ENCODE results near the gene PRDM9.
"Not testable (repeated sequence)": the region's sequence is repeated elsewhere in the genome, so short reads cannot be mapped to it uniquely, and the experiment has no call there.

DNA sequence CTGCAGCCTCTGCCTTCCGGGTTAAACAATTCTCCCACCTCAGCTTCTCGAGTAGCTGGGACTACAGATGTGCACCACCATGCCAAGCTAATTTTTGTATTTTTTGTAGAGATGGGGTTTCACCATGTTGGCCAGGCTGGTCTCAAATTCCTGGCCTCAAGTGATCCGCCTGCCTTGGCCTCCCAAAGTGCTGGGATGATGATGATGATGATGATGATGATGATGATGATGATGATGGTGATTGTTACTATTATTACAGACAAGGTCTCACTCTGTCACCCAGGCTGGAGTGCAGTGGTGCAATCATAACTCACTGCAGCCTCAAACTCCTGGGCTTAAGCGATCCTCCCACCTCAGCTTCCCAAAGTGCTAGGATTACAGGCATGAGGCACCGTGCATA lies 3.0 kb downstream of the PRDM9 start:
- TF ChIP-seq, protein P1, sequence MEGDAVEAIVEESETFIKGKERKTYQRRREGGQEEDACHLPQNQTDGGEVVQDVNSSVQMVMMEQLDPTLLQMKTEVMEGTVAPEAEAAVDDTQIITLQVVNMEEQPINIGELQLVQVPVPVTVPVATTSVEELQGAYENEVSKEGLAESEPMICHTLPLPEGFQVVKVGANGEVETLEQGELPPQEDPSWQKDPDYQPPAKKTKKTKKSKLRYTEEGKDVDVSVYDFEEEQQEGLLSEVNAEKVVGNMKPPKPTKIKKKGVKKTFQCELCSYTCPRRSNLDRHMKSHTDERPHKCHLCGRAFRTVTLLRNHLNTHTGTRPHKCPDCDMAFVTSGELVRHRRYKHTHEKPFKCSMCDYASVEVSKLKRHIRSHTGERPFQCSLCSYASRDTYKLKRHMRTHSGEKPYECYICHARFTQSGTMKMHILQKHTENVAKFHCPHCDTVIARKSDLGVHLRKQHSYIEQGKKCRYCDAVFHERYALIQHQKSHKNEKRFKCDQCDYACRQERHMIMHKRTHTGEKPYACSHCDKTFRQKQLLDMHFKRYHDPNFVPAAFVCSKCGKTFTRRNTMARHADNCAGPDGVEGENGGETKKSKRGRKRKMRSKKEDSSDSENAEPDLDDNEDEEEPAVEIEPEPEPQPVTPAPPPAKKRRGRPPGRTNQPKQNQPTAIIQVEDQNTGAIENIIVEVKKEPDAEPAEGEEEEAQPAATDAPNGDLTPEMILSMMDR (conservative IDR thresholded peaks at IDR 0.05; ENCODE audit: low read length): not testable (repeated sequence)
- not testable (repeated sequence) for TF ChIP-seq EZH2phosphoT487 (IDR thresholded peaks at IDR 0.05; ENCODE audit: borderline replicate concordance)
